Measurements from ENCODE around the gene DNPH1. TPM values are rescaled to one million over a fixed set of nuclear protein-coding genes. Genes with fewer than 3 reads are reported as not detected.
A peak's percentile ranks its signal among the peaks of the same experiment; 100 is the strongest.

DNPH1 gene
- total and polyA plus RNA-seq, 9 of the 15 experiments (the other 6 are each of a cell fraction or from before 2014, with no cell fraction given): 7.3 to 300 (median 68.7) TPM

DNA sequence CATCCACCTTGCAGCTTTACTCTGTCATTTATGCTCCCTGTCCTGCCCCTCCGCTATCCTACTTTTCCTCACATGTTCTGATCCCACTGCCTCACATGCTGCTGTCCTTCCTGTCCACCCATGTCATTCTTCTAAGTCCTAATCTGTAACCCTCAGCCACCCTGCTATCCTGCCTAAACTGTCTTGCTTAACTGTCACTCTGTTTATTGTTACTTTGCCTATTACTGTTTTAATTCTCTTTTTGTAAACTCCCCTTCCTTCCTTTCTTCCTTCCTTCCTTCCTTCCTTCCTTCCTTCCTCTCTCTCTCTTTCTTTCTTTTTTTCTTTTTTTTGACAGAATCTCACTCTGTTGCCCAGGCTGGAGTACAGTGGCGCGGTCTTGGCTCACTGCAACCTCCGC lies 45.8 kb downstream of the DNPH1 start (continued):
- TF ChIP-seq, protein P1, sequence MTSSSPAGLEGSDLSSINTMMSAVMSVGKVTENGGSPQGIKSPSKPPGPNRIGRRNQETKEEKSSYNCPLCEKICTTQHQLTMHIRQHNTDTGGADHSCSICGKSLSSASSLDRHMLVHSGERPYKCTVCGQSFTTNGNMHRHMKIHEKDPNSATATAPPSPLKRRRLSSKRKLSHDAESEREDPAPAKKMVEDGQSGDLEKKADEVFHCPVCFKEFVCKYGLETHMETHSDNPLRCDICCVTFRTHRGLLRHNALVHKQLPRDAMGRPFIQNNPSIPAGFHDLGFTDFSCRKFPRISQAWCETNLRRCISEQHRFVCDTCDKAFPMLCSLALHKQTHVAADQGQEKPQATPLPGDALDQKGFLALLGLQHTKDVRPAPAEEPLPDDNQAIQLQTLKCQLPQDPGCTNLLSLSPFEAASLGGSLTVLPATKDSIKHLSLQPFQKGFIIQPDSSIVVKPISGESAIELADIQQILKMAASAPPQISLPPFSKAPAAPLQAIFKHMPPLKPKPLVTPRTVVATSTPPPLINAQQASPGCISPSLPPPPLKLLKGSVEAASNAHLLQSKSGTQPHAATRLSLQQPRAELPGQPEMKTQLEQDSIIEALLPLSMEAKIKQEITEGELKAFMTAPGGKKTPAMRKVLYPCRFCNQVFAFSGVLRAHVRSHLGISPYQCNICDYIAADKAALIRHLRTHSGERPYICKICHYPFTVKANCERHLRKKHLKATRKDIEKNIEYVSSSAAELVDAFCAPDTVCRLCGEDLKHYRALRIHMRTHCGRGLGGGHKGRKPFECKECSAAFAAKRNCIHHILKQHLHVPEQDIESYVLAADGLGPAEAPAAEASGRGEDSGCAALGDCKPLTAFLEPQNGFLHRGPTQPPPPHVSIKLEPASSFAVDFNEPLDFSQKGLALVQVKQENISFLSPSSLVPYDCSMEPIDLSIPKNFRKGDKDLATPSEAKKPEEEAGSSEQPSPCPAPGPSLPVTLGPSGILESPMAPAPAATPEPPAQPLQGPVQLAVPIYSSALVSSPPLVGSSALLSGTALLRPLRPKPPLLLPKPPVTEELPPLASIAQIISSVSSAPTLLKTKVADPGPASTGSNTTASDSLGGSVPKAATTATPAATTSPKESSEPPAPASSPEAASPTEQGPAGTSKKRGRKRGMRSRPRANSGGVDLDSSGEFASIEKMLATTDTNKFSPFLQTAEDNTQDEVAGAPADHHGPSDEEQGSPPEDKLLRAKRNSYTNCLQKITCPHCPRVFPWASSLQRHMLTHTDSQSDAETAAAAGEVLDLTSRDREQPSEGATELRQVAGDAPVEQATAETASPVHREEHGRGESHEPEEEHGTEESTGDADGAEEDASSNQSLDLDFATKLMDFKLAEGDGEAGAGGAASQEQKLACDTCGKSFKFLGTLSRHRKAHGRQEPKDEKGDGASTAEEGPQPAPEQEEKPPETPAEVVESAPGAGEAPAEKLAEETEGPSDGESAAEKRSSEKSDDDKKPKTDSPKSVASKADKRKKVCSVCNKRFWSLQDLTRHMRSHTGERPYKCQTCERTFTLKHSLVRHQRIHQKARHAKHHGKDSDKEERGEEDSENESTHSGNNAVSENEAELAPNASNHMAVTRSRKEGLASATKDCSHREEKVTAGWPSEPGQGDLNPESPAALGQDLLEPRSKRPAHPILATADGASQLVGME (CRISPR knock-in tag; IDR thresholded peaks at IDR 0.05): no peak
- no peak for TF ChIP-seq POLR2AphosphoS2 (IDR thresholded peaks at IDR 0.05; ENCODE audit: low read length)
- TF ChIP-seq ZNF121 (CRISPR knock-in tag; conservative IDR thresholded peaks at IDR 0.05): peak; percentile 45; the same call in 1 of the 2 replicates
- peak; percentile 45 for TF ChIP-seq ZFP36 (IDR thresholded peaks at IDR 0.05; ENCODE audit: low read depth, low read length, partially characterized antibody)
- TF ChIP-seq NRF1 (conservative IDR thresholded peaks at IDR 0.05 in 1 of 2, IDR thresholded peaks at IDR 0.05 in 1 of 2): no peak
- TF ChIP-seq ZNF232 (CRISPR knock-in tag; IDR thresholded peaks at IDR 0.05): 0 out of 2 replicates have a peak, but pooled peaks have one; percentile 22
- TF ChIP-seq ZNF280B (CRISPR knock-in tag; IDR thresholded peaks at IDR 0.05): no peak
- TF ChIP-seq, protein P2, sequence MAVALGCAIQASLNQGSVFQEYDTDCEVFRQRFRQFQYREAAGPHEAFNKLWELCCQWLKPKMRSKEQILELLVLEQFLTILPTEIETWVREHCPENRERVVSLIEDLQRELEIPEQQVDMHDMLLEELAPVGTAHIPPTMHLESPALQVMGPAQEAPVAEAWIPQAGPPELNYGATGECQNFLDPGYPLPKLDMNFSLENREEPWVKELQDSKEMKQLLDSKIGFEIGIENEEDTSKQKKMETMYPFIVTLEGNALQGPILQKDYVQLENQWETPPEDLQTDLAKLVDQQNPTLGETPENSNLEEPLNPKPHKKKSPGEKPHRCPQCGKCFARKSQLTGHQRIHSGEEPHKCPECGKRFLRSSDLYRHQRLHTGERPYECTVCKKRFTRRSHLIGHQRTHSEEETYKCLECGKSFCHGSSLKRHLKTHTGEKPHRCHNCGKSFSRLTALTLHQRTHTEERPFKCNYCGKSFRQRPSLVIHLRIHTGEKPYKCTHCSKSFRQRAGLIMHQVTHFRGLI (CRISPR knock-in tag; IDR thresholded peaks at IDR 0.05): no peak
- TF ChIP-seq KLF16 (IDR thresholded peaks at IDR 0.05): no peak
- TF ChIP-seq CBX2 (IDR thresholded peaks at IDR 0.05; ENCODE audit: insufficient read depth, low read length, poor library complexity, severe bottlenecking): no peak
- peak; percentile 81; the same call in 1 of the 2 replicates for TF ChIP-seq LARP7 (IDR thresholded peaks at IDR 0.05)
- TF ChIP-seq KAT8 (IDR thresholded peaks at IDR 0.05; ENCODE audit: low read depth): no peak
- no peak for TF ChIP-seq ZNF174 (CRISPR knock-in tag; IDR thresholded peaks at IDR 0.05)
- no peak for TF ChIP-seq RHOXF2B (CRISPR knock-in tag; conservative IDR thresholded peaks at IDR 0.05)
- TF ChIP-seq, protein P3, sequence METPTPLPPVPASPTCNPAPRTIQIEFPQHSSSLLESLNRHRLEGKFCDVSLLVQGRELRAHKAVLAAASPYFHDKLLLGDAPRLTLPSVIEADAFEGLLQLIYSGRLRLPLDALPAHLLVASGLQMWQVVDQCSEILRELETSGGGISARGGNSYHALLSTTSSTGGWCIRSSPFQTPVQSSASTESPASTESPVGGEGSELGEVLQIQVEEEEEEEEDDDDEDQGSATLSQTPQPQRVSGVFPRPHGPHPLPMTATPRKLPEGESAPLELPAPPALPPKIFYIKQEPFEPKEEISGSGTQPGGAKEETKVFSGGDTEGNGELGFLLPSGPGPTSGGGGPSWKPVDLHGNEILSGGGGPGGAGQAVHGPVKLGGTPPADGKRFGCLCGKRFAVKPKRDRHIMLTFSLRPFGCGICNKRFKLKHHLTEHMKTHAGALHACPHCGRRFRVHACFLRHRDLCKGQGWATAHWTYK (CRISPR knock-in tag; IDR thresholded peaks at IDR 0.05): no peak
- no peak for TF ChIP-seq MTA3 (IDR thresholded peaks at IDR 0.05; ENCODE audit: borderline replicate concordance)
- TF ChIP-seq HMG20A (CRISPR knock-in tag; conservative IDR thresholded peaks at IDR 0.05): no peak
- no peak for TF ChIP-seq RBM22 (IDR thresholded peaks at IDR 0.05; ENCODE audit: low read depth, low read length, poor library complexity, severe bottlenecking)
- no peak for TF ChIP-seq SP2 (IDR thresholded peaks at IDR 0.05; ENCODE audit: extremely low read depth, low read depth, low read length, poor library complexity, severe bottlenecking)
- no peak for TF ChIP-seq HDAC8 (tag; IDR thresholded peaks at IDR 0.05)
